Embryonic facial prominence (tissue), 1 donor: ENCODE results near the gene GAPDHS.

Experiments
- DNase-seq: peaks from one replicate; pipeline ENCODE4 v3.0.0-alpha.2; 2016; ENCODE audit errors: extremely low spot score

The GAPDHS gene

GRCh38 chr19:35557539-35558399 lies 24.5 kb downstream of the GAPDHS start:
- DNase-seq: no peak

DNA sequence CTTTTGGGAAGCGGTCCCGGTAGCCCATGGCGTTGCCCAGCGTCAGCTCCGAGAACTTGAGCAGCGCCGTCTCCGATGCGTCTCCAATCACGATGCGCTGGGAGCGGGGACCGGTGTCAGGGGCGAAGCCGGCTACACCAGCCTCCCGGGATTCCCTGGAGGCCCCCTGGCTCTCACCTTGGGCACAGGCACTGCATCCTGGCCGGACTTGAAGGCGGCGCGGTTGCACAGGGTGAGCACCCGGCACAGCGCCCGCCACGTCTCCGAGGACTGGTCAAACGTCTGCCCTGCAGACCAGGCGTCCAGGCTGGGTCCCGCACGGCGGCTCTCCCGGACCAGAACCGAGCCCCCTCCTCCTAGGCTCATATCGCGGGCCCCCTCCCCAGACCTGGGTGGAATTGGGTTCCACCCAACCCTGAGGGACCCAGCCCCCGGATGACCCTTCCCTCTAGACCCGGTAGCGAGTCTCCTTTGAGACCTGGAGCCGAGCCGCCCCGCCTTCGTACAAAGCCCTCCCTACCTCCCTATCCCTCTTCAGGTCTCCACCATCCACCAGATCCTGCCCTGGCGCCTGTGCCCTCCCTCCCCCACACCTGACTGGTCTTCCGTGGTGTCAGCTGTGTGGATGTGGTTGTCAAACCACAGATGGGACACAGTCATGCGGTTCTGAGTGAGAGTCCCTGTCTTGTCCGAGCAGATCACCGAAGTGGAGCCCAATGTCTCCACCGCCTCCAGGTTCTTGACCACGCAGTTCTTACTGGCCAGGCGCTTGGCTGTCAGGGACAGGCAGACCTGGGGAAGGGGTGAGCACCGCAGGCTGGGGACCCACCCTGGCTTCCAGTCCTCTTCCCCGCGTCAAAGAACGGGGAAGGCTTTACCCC lies 25.4 kb downstream of the GAPDHS start:
- DNase-seq: no peak

- no peak for DNase-seq
Observed at GRCh38 chr19:35559281-35559659, 26.0 kb downstream of the GAPDHS start.

DNA sequence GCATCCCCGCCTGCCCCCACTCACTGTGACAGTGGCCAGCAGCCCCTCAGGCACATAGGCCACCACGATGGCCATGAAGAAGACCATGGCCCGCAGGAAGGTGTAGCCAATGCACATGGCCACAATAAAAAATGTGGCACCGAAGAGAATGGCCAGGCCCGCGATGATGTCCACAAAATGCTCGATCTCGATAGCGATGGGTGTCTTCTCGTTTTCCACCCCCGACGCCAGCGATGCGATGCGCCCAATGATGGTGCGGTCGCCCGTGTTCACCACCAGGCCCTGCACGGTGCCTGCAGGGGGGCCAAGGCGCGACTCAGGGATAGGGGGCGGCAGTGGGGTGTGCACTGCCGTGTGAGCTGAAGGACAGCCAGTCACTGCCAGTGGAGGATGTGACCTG lies 26.5 kb downstream of the GAPDHS start:
- DNase-seq: no peak

DNA sequence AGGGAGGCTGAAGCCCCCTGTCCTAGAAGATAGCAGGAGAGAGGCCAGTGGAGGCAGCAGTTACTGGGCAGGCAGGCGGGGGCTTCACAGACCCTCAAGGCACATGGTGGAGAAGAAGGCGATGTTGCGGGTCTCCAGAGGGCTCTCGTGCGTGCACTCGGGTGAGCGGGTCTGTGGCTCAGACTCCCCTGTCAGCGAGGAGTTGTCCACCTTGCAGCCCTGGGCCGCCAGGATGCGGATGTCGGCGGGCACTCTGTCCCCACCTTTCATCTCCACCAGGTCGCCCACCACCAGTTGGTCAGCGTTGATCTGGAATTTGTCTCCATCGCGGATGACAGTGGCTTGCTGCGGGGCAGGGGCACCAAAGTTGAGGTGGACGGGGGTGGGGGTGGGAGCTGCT lies 27.0 kb downstream of the GAPDHS start:
- DNase-seq: no peak

DNA sequence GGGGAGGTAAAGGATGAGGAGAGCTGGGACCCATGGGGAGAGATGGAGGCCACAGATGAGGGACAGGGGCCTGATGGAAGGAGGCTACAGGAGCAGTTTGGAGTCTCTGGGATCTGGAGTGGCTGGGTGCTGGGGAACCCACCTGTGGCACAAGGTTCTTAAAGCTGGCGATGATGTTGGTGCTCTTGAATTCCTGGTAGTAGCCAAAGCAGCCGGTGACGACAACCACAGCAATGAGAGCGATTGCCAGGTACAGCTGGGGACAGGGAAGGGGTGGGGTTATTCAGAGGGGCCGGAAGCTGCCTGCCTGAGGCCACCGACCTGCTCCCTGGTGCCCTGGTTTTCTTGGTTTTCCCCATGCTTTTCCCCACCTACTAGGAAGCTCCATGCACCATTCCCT lies 27.4 kb downstream of the GAPDHS start:
- DNase-seq: no peak

DNA sequence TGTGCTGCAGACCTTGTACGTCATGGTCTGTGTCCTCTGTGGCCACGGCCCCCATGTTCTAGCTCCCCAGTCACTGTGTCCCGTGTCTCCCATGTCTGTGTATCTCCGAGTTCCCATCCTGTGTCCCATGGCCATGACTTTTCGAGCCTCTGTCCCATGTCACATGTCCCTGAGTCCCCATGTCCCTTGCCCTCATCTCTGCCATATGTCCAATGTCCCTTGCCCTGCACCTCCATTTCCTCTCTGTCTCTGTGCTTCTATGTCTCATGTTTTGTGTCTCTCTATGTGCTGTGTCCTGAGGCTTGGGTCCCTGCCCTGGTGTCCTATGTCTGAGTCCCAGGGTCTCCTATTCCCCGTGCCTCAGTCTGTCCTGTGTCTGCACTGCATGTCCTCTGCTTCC lies 28.2 kb downstream of the GAPDHS start:
- DNase-seq: no peak

DNA sequence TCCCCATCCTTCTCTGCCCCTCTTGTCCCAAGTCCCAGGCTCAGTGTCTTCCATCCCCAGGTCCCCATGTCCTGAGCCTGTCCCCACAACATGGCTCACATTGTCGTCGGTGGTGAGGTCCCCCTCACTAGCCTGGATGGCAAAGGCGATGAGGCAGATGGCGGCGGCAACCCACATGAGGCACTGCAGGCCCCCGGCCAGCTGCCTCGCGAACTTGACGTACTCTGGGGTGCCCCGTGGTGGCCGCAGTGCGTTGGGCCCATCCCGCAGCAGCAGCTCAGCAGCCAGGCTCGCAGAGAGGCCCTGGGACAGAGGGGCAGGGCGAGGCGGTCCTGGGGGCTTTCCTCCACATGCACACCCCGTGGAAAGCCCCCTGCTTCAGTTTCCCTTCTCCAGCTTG lies 29.1 kb downstream of the GAPDHS start:
- no peak for DNase-seq

DNA sequence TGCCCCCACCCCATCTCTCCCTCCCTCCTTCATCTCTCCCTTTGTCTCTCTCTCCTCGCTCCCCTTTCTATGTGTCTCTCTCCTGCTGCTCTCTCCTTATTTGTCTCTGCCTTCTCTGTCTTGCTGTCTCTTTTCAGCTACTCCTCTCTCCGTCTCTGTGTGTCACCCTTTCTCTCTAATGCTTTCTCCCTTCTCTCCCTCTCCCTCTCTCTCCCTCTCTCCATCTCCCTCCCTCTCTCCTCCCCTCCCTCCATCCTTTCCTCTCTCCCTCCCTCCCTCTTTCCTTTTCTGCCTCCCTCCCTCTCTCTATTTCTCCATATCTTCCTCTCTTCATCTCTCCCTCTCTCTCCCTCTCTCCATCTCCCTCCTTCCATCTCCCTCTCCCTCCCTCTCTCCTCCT lies 29.5 kb downstream of the GAPDHS start:
- no peak for DNase-seq

GRCh38 chr19:35563207-35563829 lies 30.1 kb downstream of the GAPDHS start, which contains the start of gene ATP4A:
Gene ATP4A, minus strand, starts transcription at chr19:35563658. Its CDS starts 29 bp downstream, at chr19:35563629.
- no peak for DNase-seq

- DNase-seq: no peak
Observed at GRCh38 chr19:35565016-35565856, 32.0 kb downstream of the GAPDHS start.

DNA sequence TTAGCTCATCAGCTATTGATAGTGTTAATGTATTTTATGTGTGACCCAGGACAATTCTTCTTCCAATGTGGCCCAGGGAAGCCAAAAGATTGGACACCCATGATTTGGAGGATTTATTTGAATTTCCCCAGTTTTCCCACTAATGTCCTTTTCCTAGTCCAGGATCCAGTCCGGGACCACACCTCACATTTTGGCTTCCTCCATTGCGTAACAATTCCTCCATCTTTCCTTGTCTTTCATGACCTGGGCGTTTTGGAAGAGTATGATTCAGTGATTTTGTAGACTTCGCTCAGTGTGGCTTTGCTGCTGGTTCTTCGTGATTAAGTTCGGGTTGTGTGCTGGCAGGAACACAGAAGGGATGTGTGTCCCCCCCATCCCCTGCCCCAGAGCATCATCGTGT lies 33.5 kb downstream of the GAPDHS start:
- no peak for DNase-seq

GRCh38 chr19:35569281-35569781 lies 36.1 kb downstream of the GAPDHS start:
- no peak for DNase-seq

GRCh38 chr19:35571406-35571965 lies 38.2 kb downstream of the GAPDHS start:
- no peak for DNase-seq

- DNase-seq: no peak
Observed at GRCh38 chr19:35577918-35578317, 44.7 kb downstream of the GAPDHS start.

DNA sequence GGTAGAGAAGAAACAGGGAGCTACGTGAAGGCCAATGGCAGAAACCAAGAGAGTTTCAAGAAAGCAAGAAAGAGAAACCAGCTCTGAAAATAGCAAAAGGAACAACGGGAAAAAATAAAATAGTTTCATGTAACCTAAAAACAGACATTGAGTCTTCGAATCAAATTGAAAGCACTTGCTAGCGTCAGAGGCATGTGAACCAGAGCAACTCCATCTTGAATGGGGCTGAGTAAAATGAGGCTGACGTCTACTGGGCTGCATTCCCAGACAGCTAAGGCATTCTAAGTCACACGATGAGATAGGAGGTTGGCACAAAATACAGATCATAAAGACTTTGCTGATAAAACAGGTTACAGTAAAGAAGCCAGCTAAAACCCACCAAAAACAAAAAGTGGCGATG lies 45.5 kb downstream of the GAPDHS start:
- DNase-seq: no peak

DNA sequence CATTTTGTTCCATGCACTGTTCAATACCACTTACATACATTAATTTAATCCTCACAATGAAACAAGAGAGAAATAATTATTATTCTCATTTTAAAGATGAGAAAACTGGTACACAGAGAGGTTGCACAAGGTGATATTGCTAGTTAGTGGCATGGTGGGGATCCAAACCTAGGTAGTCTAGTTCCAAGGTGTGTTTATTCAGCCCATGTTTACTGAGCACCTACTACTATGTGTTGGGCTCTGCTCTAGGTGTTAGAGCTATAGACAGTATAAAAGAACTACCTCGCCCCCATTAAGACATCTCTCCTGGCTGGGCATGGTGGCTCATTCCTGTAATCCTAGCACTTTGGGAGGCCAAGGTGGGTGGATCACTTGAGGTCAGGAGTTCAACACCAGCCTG lies 49.5 kb downstream of the GAPDHS start:
- DNase-seq: no peak

- DNase-seq: no peak
Observed at GRCh38 chr19:35585848-35586247, 52.6 kb downstream of the GAPDHS start, which contains the start of gene PMIS2. Gene PMIS2, plus strand, starts transcription at chr19:35586173. Its CDS starts 87 bp downstream, at chr19:35586260.

DNA sequence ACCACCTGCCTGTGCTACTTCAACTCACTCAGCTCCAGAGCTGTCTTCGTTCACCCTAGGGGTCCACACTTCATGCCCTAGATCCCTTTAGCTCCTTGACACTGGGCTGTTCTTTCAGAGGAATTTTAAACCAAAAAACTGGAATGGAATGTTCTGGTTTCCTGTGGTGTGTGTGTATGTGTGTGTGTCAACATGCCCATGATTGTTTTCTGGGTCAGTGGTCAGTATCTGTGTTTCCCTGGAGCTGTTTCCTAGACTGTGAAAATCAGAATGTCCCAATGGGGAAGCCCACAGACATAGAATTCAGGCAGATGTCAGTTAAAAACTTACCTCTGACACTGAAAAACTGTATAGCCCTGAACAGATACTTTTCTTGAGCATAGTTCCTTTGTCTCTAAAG lies 54.1 kb downstream of the GAPDHS start:
- DNase-seq: no peak

DNA sequence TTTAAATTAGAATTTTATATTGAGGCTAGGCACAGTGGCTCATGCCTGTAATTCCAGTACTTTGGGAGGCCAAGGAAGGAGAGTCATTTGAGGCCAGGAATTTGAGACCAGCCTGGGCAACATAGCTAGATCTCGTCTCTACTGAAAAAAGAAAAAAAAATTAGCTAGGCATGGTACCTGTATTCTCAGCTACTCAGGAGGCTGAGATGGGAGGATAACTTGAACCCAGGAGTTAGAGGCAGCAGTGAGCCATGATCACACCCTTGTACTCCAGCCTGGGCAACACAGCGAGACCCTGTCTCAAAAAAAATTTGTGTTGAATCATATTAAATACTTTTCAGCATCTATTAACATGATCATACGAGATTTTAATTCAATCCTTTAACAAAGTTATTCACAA lies 57.6 kb downstream of the GAPDHS start:
- DNase-seq: no peak

DNA sequence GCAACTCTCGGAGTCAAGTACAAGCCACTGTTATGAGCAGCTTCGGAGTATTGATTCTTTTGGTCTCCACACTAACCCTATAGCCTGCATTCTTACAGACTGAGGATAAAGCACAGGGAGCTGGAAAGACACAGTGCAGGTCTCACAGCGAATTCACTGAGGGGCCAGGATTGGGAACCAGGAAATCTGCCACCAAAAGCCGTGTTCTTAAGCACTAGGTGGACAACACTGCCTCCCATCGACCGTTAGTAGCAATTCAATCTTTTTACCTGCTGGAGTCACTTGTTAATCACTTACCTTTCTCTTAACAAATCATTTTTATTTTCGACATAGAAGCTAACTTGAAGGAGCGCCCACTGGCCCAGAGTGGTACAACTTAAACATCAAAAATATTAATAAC lies 59.0 kb downstream of the GAPDHS start:
- DNase-seq: no peak
